OCI-LY1 (cell line): ENCODE measurements around the gene PREX1.

Experiments
- H2AFZ ChIP-seq: fragments of 200-600 bp; sonication (generic), shearing (Covaris generic); 2 replicates; pipeline ENCODE4 v1.6.0; 2014; ENCODE audit warnings: antibody characterized with exemption, mild to moderate bottlenecking, low read length
- H3F3A ChIP-seq: fragments of 200-600 bp; sonication (generic), shearing (Covaris generic); 2 replicates; pipeline ENCODE4 v1.6.0; 2014; ENCODE audit warnings: mild to moderate bottlenecking, antibody characterized with exemption, low read length, moderate library complexity; ENCODE audit not compliant: insufficient read depth
- H3K27ac ChIP-seq: fragments of 200-600 bp; sonication (generic); 2 replicates; pipeline ENCODE4 v1.5.1; 2014; ENCODE audit warnings: low read length, mixed run types, mild to moderate bottlenecking, low read depth; ENCODE audit not compliant: poor library complexity, severe bottlenecking
- H3K27me3 ChIP-seq: fragments of 200-600 bp; sonication (generic); 2 replicates; pipeline ENCODE4 v1.6.0; 2014; ENCODE audit warnings: antibody characterized with exemption, mild to moderate bottlenecking, low read length, moderate library complexity; ENCODE audit not compliant: insufficient read depth
- H3K36me3 ChIP-seq: fragments of 200-600 bp; sonication (generic); 2 replicates; pipeline ENCODE4 v1.6.1; 2014; ENCODE audit warnings: mild to moderate bottlenecking, antibody characterized with exemption, low read length, moderate library complexity, mixed read lengths; ENCODE audit not compliant: insufficient read depth
- H3K4me1 ChIP-seq: fragments of 200-600 bp; sonication (generic); 2 replicates; pipeline ENCODE4 v1.5.1; 2014; ENCODE audit warnings: mild to moderate bottlenecking, low read length, moderate library complexity; ENCODE audit not compliant: insufficient read depth, severe bottlenecking
- H3K4me2 ChIP-seq: fragments of 200-600 bp; sonication (generic), shearing (Covaris generic); 2 replicates; pipeline ENCODE4 v1.6.1; 2014; ENCODE audit warnings: low read length
- H3K4me3 ChIP-seq: fragments of 200-600 bp; sonication (generic); 2 replicates; pipeline ENCODE4 v1.5.1; 2014; ENCODE audit warnings: low read length, low read depth, mild to moderate bottlenecking, mixed read lengths; ENCODE audit not compliant: poor library complexity, severe bottlenecking
- H3K79me2 ChIP-seq: fragments of 200-600 bp; shearing (Covaris generic); 2 replicates; pipeline ENCODE4 v1.6.1; 2016; ENCODE audit warnings: mixed run types, low read length, mixed read lengths; ENCODE audit not compliant: insufficient read depth
- H3K9ac ChIP-seq: fragments of 200-600 bp; sonication (generic), shearing (Covaris generic); 2 replicates; pipeline ENCODE4 v1.6.1; 2014; ENCODE audit warnings: mild to moderate bottlenecking, low read length, mixed read lengths
- H3K9me2 ChIP-seq: fragments of 200-600 bp; sonication (generic), shearing (Covaris generic); 2 replicates; pipeline ENCODE4 v1.6.1; 2014; ENCODE audit warnings: low read depth, mild to moderate bottlenecking, low read length, mixed read lengths
- H3K9me3 ChIP-seq: fragments of 200-600 bp; shearing (Covaris generic); 2 replicates; pipeline ENCODE4 v1.6.1; 2014; ENCODE audit warnings: low read length, mixed read lengths
- H4K20me1 ChIP-seq: fragments of 200-600 bp; sonication (generic), shearing (Covaris generic); 2 replicates; pipeline ENCODE4 v1.6.0; 2016; ENCODE audit warnings: mild to moderate bottlenecking, low read length; ENCODE audit not compliant: insufficient read depth
- EZH2 ChIP-seq: fragments of 200-600 bp; sonication (generic), shearing (Covaris generic); IDR thresholded peaks from 2 replicates; pipeline ENCODE4 v1.8.0; 2017; ENCODE audit warnings: borderline replicate concordance, mixed run types, mild to moderate bottlenecking, antibody characterized with exemption, low read length, moderate library complexity, mixed read lengths
- TF ChIP-seq, protein P1 (sequence below): fragments of 200-600 bp; sonication (generic), shearing (Covaris generic); IDR thresholded peaks from 2 replicates; pipeline ENCODE4 v1.5.1; 2017; ENCODE audit warnings: mild to moderate bottlenecking, antibody characterized with exemption, low read length, moderate library complexity, mixed read lengths

PREX1 gene

DNA sequence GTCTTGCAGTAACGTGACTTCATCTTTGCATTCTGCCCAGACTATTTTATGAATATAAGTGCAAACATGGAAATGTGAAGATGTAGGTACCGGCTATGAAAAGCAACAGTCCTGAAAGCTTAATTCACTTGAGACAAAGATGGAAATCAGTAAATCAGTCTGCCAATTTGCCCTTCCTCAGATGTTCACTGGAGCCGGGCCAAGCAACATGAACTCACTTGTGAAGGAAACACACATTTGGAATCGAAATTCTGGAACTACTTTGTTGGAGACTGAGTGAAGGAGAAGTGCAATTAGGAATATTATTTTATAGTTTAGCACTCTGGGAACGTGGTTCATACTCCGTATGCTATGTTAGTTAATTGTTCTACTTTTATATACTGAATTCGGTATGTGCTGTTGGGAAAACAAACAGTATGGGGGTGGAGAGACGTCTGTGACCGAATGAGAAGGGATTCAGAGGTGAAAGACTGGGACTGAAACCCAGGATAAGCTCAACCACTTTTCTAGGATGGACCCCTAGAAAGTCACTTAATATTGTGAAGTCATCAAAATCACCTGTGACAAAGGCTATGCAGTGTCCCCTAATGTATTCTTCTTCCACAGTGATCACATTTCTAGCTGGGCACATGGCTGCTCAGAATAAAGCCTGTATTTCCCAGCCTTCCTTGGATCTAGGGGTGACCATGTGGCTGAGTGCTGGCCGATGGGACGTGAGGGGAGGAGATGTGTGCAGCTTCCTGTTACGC lies 95.5 kb downstream of the PREX1 start:
- Histone ChIP-seq H3K4me1 (no peaks in the 10 kb centered on the region), H3K9ac (no peak overlapping the region)
- no peak for TF ChIP-seq EZH2
- TF ChIP-seq, protein P1, sequence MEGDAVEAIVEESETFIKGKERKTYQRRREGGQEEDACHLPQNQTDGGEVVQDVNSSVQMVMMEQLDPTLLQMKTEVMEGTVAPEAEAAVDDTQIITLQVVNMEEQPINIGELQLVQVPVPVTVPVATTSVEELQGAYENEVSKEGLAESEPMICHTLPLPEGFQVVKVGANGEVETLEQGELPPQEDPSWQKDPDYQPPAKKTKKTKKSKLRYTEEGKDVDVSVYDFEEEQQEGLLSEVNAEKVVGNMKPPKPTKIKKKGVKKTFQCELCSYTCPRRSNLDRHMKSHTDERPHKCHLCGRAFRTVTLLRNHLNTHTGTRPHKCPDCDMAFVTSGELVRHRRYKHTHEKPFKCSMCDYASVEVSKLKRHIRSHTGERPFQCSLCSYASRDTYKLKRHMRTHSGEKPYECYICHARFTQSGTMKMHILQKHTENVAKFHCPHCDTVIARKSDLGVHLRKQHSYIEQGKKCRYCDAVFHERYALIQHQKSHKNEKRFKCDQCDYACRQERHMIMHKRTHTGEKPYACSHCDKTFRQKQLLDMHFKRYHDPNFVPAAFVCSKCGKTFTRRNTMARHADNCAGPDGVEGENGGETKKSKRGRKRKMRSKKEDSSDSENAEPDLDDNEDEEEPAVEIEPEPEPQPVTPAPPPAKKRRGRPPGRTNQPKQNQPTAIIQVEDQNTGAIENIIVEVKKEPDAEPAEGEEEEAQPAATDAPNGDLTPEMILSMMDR, result no peak

DNA sequence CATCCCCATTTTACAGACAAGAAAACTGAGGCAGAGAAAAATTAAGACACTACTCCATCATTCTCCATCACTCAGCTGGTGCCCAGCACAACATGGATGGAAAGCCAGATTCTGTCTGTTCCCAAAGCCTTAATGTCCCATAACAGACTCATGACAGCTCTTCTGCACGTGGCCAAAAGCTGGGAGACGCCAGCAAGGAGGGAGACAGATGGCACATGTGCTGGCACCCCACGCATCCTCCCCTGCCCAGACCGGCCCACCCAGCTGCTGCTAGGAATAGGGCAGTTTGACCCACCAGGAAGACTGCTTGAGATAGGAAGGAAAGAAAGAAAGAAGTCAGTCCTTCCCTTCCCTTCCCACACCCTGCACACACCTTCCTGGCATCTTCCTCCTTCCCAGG lies 96.3 kb downstream of the PREX1 start:
- no peaks in the 10 kb centered on the region for H3K36me3 ChIP-seq
- no peaks in the 10 kb centered on the region for H3K79me2 ChIP-seq
- no peak overlapping the region for H3K9ac ChIP-seq
- H3K4me2 ChIP-seq, result no peak overlapping the region
- no peaks in the 10 kb centered on the region for H3K4me1 ChIP-seq
- no peaks in the 10 kb centered on the region for H3K9me3 ChIP-seq
- H3K4me3 ChIP-seq, result no peak overlapping the region
- no peak overlapping the region for H2AFZ ChIP-seq
- no peak overlapping the region for H3K27ac ChIP-seq
- H3K9me2 ChIP-seq, result no peaks in the 10 kb centered on the region
- no peaks in the 10 kb centered on the region for H4K20me1 ChIP-seq
- TF ChIP-seq EZH2, result no peak
- TF ChIP-seq, protein P1, result no peak
- H3F3A ChIP-seq, result no peaks in the 10 kb centered on the region
- no peaks in the 10 kb centered on the region for H3K27me3 ChIP-seq

More for the DNA sequence above, 95.5 kb downstream of the PREX1 start:
- H3F3A ChIP-seq, result no peaks in the 10 kb centered on the region
- H3K36me3 ChIP-seq, result no peaks in the 10 kb centered on the region
- H2AFZ ChIP-seq, result no peak overlapping the region
- no peak overlapping the region for H3K4me2 ChIP-seq
- no peaks in the 10 kb centered on the region for H4K20me1 ChIP-seq
- no peaks in the 10 kb centered on the region for H3K79me2 ChIP-seq
- H3K27me3 ChIP-seq, result no peaks in the 10 kb centered on the region
- no peaks in the 10 kb centered on the region for H3K9me2 ChIP-seq
- H3K27ac ChIP-seq, result no peak overlapping the region
- H3K4me3 ChIP-seq, result no peak overlapping the region
- H3K9me3 ChIP-seq, result no peaks in the 10 kb centered on the region

DNA sequence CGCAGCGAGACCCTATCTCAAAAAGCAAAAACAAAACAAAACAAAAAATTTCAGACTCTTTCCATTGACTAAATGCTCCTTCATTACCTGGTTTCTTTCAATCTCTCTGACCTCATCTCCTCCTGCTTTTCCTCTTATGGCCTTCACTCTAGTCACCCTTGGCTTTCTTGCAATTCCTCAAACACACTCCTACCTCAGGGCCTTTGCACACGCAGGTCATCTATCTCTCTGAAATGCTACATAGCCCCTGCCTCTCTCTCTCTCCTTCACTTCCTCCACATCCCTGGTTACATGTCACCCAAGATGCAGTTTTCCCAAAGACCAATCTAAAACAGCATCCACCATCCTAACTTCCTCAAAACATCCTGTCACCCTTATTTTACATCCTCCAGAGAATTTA lies 96.8 kb downstream of the PREX1 start:
- H3K4me2 ChIP-seq, result no peak overlapping the region
- no peak overlapping the region for H3K27ac ChIP-seq
- no peaks in the 10 kb centered on the region for H3K9me2 ChIP-seq
- no peaks in the 10 kb centered on the region for H3F3A ChIP-seq
- no peaks in the 10 kb centered on the region for H3K36me3 ChIP-seq
- H3K9ac ChIP-seq, result no peak overlapping the region
- H3K9me3 ChIP-seq, result no peaks in the 10 kb centered on the region
- no peaks in the 10 kb centered on the region for H3K79me2 ChIP-seq
- H4K20me1 ChIP-seq, result no peaks in the 10 kb centered on the region
- TF ChIP-seq EZH2, result no peak
- TF ChIP-seq, protein P1, result no peak
- H3K4me1 ChIP-seq, result no peaks in the 10 kb centered on the region
- no peaks in the 10 kb centered on the region for H3K27me3 ChIP-seq
- no peak overlapping the region for H2AFZ ChIP-seq
- H3K4me3 ChIP-seq, result no peak overlapping the region
